HG03342 (cell line): Measurements from ENCODE around the gene SNX32.

Source experiments
- ATAC-seq: cut with Tn5 transposase; IDR thresholded peaks from one replicate; pipeline ENCODE4 v1.9.1; 2021; ENCODE audit warnings: mild to moderate bottlenecking, moderate library complexity; ENCODE audit not compliant: unreplicated experiment

The SNX32 gene

DNA sequence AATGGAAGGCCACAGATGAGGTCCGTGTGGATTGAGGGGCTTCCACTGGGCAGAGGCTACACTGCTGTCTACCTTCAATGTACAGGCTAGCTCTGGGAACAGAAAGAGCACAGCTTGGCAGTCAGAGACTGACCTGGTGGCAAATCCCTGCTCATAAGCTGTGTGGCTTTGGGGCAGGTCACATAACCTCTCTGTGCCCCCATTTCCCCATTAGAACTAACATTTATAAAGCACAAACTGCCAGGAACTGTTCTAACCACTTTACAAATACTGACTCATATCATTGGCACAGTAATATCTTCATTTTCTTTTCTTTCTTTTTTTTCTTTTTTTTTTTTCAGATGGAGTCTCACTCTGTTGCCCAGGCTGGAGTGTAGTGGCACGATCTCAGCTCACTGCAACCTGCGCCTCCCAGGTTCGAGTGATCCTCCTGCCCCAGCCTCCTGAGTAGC lies 63.3 kb downstream of the SNX32 start:
- no peak for ATAC-seq

DNA sequence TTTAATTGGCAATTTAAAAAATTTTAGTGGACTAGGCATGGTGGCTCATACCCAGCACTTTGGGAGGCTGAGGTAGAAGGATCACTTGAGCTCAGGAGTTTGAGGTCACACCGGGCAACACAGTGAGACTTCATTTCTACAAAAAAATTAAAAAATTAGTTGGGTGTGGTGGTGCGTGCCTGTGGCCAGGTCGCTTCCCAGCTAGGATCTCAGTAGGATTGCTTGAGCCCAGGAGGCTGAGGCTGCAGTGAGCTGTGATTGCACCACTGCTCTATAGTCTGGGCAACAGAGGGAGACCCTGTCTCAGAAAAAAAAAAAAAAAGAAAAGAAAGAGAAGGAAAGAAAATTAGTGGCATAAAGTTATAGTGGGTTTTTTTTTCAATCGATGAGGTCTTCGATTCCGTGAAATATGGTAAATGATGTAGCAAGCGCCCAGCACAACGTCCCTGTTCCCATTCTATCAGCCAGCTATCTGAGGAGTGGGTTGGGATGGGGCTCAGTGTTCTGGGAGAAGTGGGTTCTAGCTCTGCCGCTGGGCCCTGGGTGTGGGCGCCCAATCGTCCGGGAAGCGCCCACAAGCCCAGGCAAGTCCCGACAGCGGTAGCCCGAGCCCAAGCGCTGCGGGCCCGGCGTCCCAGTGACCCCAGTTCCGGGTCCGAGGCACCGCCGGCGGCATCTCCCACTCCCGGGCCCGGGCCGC lies 65.0 kb downstream of the SNX32 start:
- no peak for ATAC-seq

DNA sequence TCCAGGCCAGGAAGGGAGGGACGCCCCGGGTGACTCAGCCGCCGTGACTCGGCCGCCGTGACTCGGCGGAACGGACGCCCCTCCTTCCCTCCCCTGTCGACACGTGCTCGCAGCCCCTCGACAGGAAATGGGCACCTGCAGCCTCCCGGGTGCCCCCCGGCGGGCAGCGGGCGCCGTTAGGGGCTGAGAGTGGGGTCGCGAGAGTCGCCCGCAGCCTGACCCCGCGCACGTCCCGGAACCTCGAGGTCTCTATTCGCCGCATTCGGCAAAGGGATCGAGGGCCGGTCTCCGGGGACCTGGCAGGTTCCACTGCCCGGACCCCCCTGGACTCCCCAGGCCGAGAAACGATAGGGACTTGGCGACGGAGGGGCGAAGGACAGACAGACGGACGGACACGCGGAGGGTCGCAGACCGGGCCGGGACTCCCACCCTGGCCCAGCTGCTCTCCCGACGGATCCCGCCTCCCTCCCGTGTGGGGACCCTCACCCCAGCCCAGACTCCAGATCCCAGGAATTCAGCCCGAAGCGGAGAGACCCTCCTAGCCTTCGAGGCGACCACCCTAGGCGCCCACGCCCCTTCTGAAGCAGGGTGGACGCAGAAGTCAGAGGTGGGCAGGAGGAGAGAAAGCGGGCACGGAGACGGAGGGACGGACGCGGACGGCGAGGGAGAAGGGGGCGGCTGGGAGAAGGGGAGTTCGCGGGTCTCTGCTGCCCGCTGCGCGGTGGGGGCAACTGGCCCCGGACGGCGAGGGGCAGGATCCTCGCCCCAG lies 65.8 kb downstream of the SNX32 start:
- ATAC-seq, result peak; percentile 3

DNA sequence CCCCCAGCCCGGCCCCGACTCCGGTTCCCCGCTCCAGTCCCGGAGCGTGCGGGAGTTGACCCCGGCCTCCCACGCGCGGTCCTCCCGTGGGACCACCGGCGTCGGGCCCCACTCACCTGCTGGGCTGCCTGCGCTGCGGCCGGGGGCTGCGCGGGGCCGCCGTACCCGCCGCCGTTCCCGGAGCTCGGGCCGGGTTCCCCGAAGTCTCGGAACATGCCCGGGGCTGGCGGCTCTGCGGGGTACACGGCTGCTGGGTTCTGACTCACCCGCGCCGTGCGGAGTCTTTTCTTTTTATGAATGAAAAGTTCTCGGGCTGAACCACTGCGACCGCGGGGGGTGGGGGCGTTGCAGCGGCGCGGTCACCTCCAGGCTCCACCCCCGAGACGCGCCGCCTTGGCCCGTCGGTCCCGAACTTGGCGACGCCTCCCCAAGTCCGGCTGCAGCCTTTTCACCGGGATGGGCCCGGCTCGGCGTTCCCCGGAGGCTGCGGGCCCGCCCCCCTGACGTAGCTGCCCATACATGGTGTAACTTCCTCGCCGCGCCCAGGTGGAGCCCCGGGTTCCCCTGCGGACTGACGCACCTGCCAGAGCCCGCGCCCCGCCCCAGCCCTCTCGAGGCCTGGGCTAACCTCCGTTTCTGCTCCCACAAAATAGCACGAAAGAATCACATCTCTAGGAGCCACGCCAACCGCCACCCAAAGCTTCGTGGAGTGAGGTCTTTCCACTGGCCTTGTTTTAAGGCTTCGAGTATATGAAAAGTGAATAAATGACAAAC lies 66.5 kb downstream of the SNX32 start, which contains the start of gene FOSL1:
Gene FOSL1 (minus strand): TSS at position 264 of the 774 bp plus-strand sequence. CDS start 49 bp downstream, at position 215.
- peak; percentile 79 for ATAC-seq

DNA sequence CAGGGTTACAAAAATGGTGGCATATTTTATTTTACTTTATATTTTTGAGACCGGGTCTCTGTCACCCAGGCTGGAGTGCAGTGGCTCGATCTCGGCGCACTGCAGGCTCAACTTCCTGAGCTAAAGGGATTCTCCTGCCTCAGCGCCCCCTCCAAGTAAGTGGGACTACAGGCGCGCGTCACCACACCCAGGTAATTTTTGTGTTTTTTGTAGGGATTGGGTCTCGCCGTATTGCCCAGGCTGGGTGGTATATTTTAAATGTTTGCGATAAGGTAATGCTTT lies 67.1 kb downstream of the SNX32 start:
- no peak for ATAC-seq

DNA sequence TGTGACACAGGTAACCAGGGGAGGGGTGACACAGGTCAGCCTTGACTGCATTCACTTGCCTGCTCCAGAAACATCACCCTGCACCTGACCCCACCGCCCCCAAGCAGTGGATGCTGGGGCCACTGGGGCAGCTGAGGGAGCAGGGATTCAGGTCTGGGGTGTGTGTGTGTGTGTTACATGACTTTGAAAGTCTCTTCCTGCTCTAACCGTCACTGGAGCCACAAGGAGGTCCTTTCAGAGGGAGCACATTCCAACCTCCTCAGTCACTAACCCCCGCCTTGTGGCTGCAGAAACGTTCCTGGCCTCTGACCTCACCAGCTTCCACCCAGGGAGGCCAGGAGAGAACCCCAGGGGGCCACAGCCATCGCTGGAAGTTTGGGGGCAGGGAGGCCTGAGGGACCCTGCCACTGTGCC lies 69.3 kb downstream of the SNX32 start:
- ATAC-seq, result no peak
